Urinary bladder (tissue), 4 donors: Measurements from ENCODE around the gene AIFM3. TPM values are rescaled to one million over a fixed set of nuclear protein-coding genes. Genes with fewer than 3 reads are reported as not detected.

Experiments
- DNase-seq: peaks from one replicate; pipeline ENCODE4 v3.0.0-alpha.2; 2015; ENCODE audit errors: extremely low spot score
- H3K27ac ChIP-seq: one replicate; pipeline ENCODE4 v1.5.1; 2013; ENCODE audit warnings: low read depth, mild to moderate bottlenecking, moderate library complexity
- H3K36me3 ChIP-seq: one replicate; pipeline ENCODE4 v1.6.1; 2013; ENCODE audit warnings: mild to moderate bottlenecking, moderate library complexity; ENCODE audit not compliant: insufficient read depth
- H3K4me1 ChIP-seq: one replicate; pipeline ENCODE4 v1.6.1; 2013; ENCODE audit warnings: mild to moderate bottlenecking, moderate library complexity; ENCODE audit not compliant: insufficient read depth
- H3K4me3 ChIP-seq: one replicate; pipeline ENCODE4 v1.5.1; 2013; ENCODE audit warnings: low read depth, low read length
- WGBS: extraction: QIAGEN DNeasy Blood & Tissue Kit; methylation state at CpG from one replicate; pipeline ENCODE4 v1.1.7; 2013; 5-methylcytosine and 5-hydroxymethylcytosine counted together
- polyA plus RNA-seq: library from polyadenylated mRNA; stranded (reverse); fragments of 200-250 nt; gene quantifications from one replicate; pipeline ENCODE4 v1.2.3, GENCODE V29; 2013
- total RNA-seq: library from RNA; depleted of rRNA; stranded (reverse); fragments of >200 nt; gene quantifications from one replicate; pipeline ENCODE4 v1.2.3, GENCODE V29; 2014
- donor health status: healthy with polysubstance abuse.
- donor health status: healthy.

AIFM3 gene
- total and polyA plus RNA-seq, 2 donors: 0.53 to 2.8 TPM

DNA sequence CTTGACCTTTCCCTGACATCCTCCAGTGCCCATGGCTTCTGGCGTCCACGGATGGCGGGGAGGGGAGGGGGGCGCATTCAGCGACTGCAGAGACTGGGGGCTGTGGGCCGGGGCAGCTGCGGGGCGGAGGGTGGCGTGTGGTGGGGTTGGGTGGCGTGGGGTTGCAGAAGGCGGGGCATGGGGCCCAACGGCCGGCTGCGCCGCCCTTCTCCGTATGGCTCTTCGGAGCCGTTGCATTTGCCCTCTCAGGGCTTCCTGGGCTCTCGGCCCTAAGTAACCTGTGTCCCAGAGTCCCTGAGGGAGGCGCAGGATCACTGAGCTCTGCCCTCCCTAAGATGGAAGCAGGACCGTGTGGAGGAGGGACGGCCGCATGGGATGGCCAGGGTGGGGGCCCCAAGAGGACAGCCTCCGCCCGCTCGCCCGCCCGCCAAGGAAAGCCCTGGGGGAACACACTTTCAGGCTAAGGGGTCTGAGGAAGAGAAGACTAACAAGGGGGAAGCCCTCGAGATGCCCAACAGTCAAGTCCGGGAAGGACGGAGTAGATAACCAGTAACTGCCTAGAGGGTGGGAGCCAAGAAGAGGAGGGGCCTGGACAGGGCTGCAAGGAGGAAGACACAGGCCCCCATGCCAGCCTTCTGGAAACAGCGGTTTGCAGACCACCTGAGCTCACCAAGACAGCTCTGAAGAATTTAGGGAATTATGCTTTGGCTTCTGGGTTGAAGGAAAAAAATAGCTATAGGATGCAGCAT lies 9.2 kb upstream of the AIFM3 start:
- WGBS: 2% methylated on average over 32 of the region's 32 CpGs
- no peak for DNase-seq
- no peak overlapping the region for H3K27ac ChIP-seq

DNA sequence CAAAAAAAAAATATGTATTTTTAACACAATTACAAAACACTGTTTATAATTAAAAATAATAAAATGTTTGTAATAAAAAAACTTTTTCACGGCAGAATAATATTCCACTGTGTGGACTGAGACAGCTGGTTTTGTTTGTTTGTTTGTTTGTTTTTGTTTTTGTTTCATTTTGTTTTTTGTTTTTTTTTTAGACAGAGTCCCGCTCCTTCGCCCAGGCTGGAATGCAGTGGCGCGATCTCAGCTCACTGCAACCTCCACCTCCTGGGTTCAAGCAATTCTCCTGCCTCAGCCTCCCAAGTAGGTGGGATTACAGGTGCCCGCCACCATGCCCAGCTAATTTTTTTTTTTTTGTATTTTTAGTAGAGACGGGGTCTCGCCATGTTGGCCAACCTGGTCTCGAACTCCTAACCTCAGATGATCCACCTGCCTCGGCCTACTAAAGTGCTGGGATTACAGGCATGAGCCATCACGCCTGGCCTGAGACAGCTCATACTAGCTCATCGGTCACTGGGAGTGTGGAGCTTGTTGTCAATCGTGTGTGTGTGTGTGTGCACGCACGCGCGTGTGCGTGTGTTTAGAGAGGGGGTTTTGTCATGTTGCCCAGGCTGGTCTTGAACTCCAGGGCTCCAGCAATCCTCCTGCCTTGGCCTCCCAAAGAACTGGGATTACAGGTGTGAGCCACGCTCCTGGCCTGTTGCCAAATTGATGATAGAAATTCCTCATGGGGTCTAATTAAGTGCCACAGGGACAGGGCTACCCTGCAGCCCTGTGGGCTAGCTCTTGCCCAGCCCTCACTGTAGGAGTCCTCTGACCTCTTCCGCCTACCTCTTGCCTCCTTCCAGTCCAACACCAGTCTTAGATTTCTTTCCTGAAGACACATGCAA lies 7.2 kb upstream of the AIFM3 start:
- Histone ChIP-seq H3K36me3 (no peaks in the 10 kb centered on the region), H3K4me1 (no peaks in the 10 kb centered on the region), H3K27ac (no peak overlapping the region), H3K4me3 (no peak overlapping the region)
- WGBS: 96% methylated on average over 20 of the region's 20 CpGs
- no peak for DNase-seq

More for the DNA sequence above, 9.2 kb upstream of the AIFM3 start:
- H3K36me3 ChIP-seq: no peaks in the 10 kb centered on the region
- peak overlapping the region; percentile 60 for H3K4me3 ChIP-seq
- no peaks in the 10 kb centered on the region for H3K4me1 ChIP-seq

DNA sequence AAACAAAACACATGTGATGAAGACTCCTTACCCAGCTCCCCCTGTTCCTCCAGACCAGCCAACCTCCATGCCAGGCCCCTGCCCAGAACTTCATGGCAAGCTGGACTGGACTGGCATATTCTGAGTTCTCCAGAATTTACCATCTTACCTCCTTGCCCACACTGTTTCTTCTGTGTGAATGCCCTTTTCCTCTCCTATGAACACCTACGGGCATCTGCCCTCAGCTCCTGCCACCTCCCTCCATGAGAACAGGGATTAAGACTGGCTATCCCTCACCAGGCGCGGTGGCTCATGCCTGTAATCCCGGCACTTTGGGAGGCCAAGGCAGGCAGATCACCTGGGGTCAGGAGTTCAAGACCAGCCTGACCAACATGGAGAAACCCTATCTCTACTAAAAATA lies 6.4 kb upstream of the AIFM3 start:
- no peaks in the 10 kb centered on the region for H3K4me1 ChIP-seq
- WGBS: 90% methylated on average over 4 of the region's 4 CpGs
- no peaks in the 10 kb centered on the region for H3K36me3 ChIP-seq
- DNase-seq: no peak
- no peak overlapping the region for H3K27ac ChIP-seq
- no peak overlapping the region for H3K4me3 ChIP-seq

DNA sequence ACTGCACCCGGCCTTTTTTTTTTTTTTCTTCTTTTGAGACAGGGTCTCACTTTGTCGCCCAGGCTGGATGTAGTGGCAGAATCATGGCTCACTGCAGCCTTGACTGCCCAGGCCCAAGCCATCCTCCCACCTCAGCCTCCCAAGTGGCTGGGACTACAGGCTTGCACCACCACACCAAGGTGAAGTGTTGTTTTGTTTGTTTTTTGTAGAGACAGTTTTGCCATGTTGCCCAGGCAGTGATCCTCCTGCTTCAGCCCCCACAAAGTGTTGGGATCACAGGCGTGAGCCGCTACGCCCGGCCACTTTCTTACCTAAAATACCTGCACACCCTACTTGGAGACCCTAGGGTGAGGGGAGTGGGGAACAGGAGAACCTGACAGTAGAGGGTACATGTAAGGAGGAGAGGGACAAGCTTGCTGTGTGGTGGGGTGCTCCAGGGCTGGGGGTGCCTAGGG lies 4.5 kb upstream of the AIFM3 start:
- Histone ChIP-seq H3K36me3 (no peaks in the 10 kb centered on the region), H3K4me1 (no peaks in the 10 kb centered on the region), H3K27ac (no peak overlapping the region), H3K4me3 (no peak overlapping the region)
- 95% methylated on average over 6 of the region's 6 CpGs for WGBS
- DNase-seq: no peak

DNA sequence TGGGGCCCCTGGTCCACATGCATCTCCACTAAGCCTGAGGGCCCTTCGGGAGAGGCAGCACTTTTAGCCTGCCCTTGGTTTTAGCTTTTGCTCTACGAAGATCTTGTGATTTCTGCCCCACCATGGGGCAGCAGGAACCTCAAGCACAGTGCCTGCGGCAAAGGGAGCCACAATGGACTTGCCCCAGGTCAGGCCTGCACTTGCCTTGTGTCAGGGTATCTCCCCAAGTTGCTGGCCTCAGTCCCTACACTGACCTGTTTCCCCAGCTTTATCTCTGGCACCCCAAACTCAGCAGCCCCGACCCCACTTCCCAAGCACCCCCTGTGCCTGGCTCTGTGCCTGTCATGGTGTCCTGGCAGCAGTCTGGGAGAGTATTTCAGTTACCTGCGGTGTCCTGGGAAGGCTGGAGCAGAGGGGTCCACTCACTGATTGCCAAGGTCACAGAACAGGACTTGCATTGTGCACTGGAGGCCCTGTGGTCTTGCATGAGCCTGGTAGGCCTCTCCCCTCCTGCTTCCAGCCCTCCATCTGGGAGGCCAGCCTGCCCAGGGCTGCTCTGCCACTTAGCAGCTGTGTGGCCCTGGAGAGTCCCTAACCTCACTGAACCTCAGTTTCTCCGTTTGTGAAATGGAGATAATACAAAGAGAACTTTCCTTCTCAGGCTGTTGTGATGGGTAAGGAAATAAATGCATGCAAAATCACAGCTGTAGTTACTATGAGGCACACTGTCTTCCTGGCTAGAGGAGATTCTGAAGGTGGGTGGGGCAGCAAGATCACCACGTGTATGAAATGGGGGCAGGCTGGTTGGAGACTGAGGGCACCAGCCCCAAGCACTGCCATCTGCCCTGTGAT lies 3.6 kb upstream of the AIFM3 start:
- Histone ChIP-seq H3K4me3 (no peak overlapping the region), H3K27ac (no peak overlapping the region), H3K36me3 (no peaks in the 10 kb centered on the region), H3K4me1 (no peaks in the 10 kb centered on the region)
- no peak for DNase-seq
- WGBS: 74% methylated on average over 7 of the region's 7 CpGs

DNA sequence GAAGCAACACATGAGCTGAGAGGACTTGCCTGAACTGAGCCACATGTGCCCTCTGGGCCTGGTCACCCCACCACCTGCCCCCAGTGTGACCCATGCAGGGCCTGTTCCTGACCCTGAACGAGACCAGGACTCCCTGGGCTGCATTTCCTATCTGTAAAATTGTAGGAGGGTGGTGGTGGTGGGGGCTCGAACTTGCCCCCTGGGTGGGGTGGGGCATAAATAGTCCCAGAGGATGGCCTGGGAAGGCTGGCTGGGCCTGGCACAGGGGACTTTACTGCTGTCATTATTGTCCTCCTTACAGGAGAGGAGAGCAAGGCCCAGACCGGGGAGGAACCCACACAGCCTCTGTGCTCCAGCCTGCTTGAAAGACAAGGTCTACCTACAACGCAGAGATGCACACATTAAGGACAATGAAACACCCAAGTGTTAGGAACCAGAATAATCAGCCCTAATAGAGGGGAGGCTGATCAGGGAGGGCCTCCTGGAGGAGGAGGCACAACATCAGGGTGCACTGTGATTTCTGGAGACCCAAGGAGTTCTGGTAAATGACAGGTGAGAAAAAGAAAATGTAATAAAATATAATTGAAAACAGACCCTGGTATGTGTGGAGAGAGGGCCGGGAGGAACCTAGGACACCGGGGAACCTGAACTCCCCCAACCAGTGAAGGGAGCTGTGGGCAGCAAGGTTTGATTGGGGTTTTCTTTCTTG lies 2.8 kb upstream of the AIFM3 start:
- no peak for DNase-seq
- no peaks in the 10 kb centered on the region for H3K4me1 ChIP-seq
- H3K36me3 ChIP-seq: no peaks in the 10 kb centered on the region
- H3K4me3 ChIP-seq: peak overlapping the region; percentile 34
- no peak overlapping the region for H3K27ac ChIP-seq
- 58% methylated on average over 6 of the region's 6 CpGs for WGBS

DNA sequence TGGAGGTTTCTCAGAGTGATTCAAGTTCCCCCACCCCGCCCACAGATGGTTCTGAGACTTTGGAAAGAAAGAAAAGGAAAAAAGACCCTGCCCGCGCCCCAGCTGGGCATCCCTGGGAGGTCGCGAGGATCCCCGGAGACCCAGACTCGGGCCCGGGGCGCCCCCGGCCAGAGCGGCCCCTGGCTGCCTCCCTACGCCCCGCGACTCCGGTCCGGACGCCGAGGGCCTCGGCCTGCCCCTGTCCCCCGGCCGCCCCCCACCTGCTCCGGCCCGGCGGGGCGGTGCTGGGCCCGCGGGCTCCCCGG lies 2.3 kb upstream of the AIFM3 start:
- Histone ChIP-seq H3K36me3 (no peaks in the 10 kb centered on the region), H3K4me3 (peak overlapping the region; percentile 34), H3K4me1 (no peaks in the 10 kb centered on the region), H3K27ac (no peak overlapping the region)
- DNase-seq: no peak
- 2% methylated on average over 28 of the region's 28 CpGs for WGBS

DNA sequence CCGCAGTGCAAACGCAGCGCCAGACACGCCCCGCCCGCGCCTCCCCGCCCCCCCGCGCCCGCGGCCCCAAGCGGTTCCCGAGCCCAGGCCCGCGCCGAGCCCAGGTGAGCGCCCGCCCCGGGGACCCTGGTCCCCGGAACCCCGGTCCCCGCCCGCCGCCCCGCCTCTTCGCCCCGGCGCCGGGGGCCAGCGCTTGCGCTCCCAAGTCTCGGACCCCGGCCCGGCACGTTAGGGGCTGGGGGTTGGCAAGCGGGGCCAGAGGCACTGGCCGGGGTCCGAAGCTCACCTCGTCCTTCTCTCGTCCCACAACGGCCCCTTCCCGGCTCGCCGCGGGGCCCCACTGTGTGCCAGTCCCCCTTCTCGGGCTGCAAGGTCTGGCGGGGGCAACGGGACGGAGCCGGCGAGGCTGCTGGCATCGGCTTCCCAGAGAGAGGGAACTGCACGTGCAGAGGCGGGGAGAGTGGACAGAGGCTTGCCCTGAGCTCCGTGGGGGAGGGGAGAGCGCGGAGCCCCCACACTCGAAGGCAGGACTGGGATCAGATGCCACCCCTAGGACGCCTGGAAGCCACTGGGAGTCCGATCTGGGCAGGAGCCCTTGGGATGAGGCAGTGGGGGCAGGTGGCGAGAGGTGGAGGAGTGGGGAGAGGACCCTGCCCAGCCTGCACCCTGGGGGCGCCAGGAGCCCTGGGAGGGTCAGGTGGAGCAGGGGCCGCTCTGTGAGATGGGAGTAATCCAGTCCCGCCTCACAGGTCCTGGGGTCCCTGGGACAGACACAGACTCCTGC lies 1.8 kb upstream of the AIFM3 start:
- no peaks in the 10 kb centered on the region for H3K36me3 ChIP-seq
- no peak for DNase-seq
- WGBS: 8% methylated on average over 65 of the region's 65 CpGs
- H3K27ac ChIP-seq: no peak overlapping the region
- H3K4me1 ChIP-seq: no peaks in the 10 kb centered on the region
- peak overlapping the region; percentile 34 for H3K4me3 ChIP-seq

DNA sequence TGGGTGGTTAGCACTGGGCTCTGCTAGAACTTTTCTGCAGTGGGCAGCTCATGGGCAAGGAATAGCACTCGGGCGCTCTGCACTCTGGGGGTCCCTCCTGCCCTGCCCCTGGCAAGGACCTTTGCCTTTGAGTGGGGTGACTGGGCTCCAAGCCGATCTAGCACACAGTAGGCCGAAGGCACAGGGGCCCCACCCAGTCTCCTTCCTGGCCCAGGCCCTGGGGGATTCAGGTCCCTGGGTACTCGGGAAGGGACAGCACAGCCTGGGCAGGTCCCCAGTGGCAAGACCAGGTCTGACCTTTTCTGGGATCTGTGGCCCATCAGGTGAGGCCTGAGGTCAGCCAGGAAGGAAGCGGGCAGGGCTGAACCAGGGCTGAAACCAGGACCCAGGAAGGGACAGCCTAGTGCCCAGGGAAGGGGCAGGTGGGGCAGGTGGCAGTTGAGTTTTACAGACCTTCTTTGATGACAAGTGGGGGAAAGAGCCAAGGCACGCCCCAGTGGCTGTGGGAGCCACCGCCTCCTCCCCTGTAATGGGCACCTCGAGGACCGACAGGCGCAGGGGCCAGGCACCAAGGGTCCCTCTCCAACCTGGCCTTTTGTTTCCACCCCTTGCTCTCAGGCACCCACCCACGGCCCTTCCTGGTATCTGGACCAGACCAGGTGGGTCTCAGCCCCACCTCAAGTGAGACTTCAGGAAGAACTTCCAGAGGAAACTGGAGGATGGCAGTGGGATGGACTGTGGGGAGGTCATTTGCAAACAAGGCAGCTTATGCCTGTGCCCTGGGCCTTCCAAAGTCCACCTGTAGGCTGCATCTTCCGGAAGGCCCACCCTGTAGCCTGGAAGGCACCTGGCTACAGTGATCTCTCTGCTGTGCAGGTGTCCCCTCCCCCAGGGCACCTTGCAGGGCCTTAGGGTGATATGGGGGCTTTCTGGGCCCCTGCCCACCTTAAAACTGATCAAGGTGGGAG lies 883 bp upstream of the AIFM3 start:
- Histone ChIP-seq H3K4me1 (no peaks in the 10 kb centered on the region), H3K27ac (no peak overlapping the region), H3K36me3 (no peaks in the 10 kb centered on the region), H3K4me3 (no peak overlapping the region)
- no peak for DNase-seq
- WGBS: 83% methylated on average over 13 of the region's 13 CpGs

DNA sequence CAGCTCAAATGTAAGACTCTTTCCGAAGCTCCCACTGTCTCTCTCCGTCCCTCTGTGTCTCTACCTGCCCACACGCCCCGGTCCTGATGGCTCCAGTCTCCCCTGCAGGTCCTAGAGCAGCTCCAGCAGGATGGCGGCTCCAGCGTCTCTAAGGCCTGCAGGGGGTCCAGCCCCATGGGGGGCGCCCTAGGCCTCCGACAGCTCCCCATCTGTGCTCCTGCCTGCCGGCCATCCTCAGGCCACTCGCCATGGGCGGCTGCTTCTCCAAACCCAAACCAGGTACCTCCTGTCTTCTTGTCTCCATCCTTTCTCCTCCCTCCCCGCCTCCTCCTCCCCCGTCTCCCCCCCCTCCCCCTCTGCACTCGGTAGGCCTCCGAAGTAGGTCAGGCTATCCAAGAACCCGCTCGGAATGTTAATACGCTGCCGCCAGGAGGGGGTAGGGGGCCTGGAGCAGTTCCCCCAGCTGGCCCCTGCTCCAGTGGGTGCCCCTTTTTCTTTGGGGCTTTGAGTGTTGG lies 699 bp downstream of the AIFM3 start:
- H3K36me3 ChIP-seq: no peaks in the 10 kb centered on the region

DNA sequence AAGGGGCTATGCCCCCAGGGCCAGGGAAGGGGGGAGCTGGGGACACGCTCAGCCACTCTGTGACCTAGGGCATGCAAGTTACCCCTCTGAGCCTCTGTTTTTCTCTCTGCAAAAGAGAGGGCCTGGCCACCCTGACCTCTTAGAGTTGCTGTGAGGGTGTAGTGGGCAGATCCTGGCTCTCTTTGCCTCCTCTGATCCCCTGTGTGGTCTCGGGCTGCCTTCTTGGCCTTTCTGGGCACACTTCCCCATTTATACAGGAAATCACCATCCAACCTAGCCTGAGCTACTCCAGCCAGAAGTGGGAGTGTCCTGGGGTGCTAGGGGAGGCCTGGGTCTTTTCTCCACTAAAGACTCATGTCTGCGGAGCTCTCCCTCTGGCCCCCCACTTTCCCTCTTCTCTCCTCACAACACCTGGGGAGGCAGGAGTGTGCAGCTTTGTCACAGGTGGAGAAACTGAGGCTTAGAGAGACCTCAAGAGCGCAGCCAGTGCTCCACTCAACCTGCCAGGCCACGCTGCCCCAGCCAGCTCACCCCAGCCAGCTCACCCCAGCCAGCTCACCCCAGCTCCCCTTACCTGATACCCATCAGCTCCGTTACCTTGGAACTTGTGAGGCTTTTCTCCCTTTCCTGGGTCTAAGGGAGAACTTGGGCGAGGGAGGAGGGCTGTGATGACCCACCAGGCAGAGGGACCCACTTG lies 1.4 kb downstream of the AIFM3 start:
- H3K4me3 ChIP-seq: no peak overlapping the region

More for the DNA sequence above, 699 bp downstream of the AIFM3 start:
- no peaks in the 10 kb centered on the region for H3K4me1 ChIP-seq
- WGBS: 43% methylated on average over 19 of the region's 19 CpGs
- no peak for DNase-seq
- H3K27ac ChIP-seq: no peak overlapping the region
- no peak overlapping the region for H3K4me3 ChIP-seq

More for the DNA sequence above, 1.4 kb downstream of the AIFM3 start:
- no peaks in the 10 kb centered on the region for H3K4me1 ChIP-seq
- no peaks in the 10 kb centered on the region for H3K36me3 ChIP-seq
- DNase-seq: no peak
- H3K27ac ChIP-seq: no peak overlapping the region
- 95% methylated on average over 7 of the region's 7 CpGs for WGBS
